ENCODE data around the gene MXD3. TPM values are rescaled to one million over a fixed set of nuclear protein-coding genes. Genes with fewer than 3 reads are reported as not detected.

MXD3 gene
- total and polyA plus RNA-seq, 2 experiments from 2014 or later, result 9.9 to 11.6 TPM

DNA sequence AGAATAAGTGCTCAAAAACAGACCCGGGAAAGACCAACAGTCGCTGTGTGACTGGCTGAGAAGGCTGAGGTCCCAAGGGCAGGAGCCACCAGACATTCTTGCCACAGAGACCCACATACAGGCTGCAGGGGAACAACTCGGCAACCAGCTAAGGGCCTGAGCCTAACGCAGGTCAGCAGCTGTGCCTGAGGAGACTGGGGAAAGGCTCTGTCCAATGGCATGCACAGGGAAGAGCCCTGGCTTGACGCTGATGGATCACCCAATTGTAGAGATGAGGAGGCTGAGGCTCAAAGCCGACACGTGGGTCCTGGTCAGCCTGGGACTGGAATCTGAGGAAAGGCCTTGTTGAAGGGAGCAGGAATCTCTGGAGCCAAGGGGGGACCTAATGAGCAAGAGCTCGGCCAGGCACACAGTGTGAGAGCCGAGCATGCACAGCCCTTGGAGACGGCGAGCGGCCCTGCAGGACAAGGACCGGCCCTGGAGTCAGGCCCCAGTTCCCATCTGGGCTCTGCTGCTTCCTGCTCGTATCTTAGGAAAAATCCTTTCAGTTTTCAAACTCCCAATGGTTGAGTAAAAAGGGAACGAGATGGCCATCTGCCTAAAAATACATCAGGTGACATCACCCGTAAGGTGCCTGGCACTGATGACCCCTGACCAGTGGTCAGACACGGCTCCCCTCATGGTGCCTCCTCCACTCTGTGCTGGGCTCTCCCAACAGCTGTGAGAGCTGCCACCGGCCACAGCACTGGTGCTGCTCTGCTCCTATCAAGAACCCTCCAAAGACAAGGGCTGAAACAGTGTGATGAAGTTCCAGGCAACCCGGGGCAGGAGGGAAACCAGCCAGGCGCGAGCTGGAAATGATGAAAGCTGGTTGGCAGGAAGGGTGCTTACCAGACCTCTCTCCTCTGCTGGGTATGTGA, 23.3 kb upstream of the MXD3 start:
- Mint-ChIP-seq H3K4me1 (peaks cover 23% of the 10 kb centered on the region), H3K27me3 (ENCODE audit: insufficient read depth, low read depth, poor library complexity) (peaks cover 11% of the 10 kb centered on the region), H3K36me3 (ENCODE audit: low read depth) (peaks cover 62% of the 10 kb centered on the region), H3K4me3 (no peak overlapping the region), H3K27ac (0 out of 2 replicates have a peak overlapping the region, but pooled peaks have one; percentile 36), H3K9me3 (no peaks in the 10 kb centered on the region)
- no peaks in the 10 kb centered on the region for H3F3A ChIP-seq (replicated peaks; ENCODE audit: low read depth)
- H4K20me1 ChIP-seq (replicated peaks; ENCODE audit: insufficient read depth), result peaks cover 7% of the 10 kb centered on the region; the same call in 1 of the 2 replicates
- no peak overlapping the region for H3K4me2 ChIP-seq
- peaks cover 5% of the 10 kb centered on the region; the same call in 1 of the 2 replicates for H3K36me3 ChIP-seq (ENCODE audit: insufficient read depth)
- no peaks in the 10 kb centered on the region for H3K9me2 ChIP-seq (ENCODE audit: insufficient read depth)
- no peak overlapping the region for H3K4me3 ChIP-seq
- H3K27me3 ChIP-seq (ENCODE audit: insufficient read depth), result no peaks in the 10 kb centered on the region
- no peak overlapping the region for H3K27ac ChIP-seq (ENCODE audit: low read depth)
- no peak for DNase-seq (ENCODE audit: low spot score)
- peaks cover 5% of the 10 kb centered on the region; the same call in 1 of the 2 replicates for H3K79me2 ChIP-seq (replicated peaks; ENCODE audit: insufficient read depth)
- TF ChIP-seq POLR2AphosphoS5 (IDR thresholded peaks at IDR 0.05; ENCODE audit: low read depth) (no peak), EZH2 (IDR thresholded peaks at IDR 0.05; ENCODE audit: low read depth, unreplicated experiment) (no peak), STAT1 (IDR thresholded peaks at IDR 0.05; ENCODE audit: unreplicated experiment) (no peak), CREB1 (CRISPR knock-in tag; IDR thresholded peaks at IDR 0.05; ENCODE audit: low read depth) (no peak), JUNB (IDR thresholded peaks at IDR 0.05; ENCODE audit: unreplicated experiment) (no peak), ZNF331 (CRISPR knock-in tag; IDR thresholded peaks at IDR 0.05; ENCODE audit: low read depth) (no peak), ZNF114 (CRISPR knock-in tag; IDR thresholded peaks at IDR 0.05) (no peak), NANOG (IDR thresholded peaks at IDR 0.05; ENCODE audit: borderline replicate concordance) (no peak)
- TF ChIP-seq, protein P1, sequence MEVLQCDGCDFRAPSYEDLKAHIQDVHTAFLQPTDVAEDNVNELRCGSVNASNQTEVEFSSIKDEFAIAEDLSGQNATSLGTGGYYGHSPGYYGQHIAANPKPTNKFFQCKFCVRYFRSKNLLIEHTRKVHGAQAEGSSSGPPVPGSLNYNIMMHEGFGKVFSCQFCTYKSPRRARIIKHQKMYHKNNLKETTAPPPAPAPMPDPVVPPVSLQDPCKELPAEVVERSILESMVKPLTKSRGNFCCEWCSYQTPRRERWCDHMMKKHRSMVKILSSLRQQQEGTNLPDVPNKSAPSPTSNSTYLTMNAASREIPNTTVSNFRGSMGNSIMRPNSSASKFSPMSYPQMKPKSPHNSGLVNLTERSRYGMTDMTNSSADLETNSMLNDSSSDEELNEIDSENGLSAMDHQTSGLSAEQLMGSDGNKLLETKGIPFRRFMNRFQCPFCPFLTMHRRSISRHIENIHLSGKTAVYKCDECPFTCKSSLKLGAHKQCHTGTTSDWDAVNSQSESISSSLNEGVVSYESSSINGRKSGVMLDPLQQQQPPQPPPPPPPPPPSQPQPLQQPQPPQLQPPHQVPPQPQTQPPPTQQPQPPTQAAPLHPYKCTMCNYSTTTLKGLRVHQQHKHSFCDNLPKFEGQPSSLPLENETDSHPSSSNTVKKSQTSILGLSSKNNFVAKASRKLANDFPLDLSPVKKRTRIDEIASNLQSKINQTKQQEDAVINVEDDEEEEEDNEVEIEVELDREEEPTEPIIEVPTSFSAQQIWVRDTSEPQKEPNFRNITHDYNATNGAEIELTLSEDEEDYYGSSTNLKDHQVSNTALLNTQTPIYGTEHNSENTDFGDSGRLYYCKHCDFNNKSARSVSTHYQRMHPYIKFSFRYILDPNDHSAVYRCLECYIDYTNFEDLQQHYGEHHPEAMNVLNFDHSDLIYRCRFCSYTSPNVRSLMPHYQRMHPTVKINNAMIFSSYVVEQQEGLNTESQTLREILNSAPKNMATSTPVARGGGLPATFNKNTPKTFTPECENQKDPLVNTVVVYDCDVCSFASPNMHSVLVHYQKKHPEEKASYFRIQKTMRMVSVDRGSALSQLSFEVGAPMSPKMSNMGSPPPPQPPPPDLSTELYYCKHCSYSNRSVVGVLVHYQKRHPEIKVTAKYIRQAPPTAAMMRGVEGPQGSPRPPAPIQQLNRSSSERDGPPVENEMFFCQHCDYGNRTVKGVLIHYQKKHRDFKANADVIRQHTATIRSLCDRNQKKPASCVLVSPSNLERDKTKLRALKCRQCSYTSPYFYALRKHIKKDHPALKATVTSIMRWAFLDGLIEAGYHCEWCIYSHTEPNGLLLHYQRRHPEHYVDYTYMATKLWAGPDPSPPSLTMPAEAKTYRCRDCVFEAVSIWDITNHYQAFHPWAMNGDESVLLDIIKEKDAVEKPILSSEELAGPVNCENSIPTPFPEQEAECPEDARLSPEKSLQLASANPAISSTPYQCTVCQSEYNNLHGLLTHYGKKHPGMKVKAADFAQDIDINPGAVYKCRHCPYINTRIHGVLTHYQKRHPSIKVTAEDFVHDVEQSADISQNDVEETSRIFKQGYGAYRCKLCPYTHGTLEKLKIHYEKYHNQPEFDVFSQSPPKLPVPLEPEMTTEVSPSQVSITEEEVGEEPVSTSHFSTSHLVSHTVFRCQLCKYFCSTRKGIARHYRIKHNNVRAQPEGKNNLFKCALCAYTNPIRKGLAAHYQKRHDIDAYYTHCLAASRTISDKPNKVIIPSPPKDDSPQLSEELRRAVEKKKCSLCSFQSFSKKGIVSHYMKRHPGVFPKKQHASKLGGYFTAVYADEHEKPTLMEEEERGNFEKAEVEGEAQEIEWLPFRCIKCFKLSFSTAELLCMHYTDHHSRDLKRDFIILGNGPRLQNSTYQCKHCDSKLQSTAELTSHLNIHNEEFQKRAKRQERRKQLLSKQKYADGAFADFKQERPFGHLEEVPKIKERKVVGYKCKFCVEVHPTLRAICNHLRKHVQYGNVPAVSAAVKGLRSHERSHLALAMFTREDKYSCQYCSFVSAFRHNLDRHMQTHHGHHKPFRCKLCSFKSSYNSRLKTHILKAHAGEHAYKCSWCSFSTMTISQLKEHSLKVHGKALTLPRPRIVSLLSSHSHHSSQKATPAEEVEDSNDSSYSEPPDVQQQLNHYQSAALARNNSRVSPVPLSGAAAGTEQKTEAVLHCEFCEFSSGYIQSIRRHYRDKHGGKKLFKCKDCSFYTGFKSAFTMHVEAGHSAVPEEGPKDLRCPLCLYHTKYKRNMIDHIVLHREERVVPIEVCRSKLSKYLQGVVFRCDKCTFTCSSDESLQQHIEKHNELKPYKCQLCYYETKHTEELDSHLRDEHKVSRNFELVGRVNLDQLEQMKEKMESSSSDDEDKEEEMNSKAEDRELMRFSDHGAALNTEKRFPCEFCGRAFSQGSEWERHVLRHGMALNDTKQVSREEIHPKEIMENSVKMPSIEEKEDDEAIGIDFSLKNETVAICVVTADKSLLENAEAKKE (CRISPR knock-in tag; IDR thresholded peaks at IDR 0.05), result no peak
- TF ChIP-seq, protein P2, sequence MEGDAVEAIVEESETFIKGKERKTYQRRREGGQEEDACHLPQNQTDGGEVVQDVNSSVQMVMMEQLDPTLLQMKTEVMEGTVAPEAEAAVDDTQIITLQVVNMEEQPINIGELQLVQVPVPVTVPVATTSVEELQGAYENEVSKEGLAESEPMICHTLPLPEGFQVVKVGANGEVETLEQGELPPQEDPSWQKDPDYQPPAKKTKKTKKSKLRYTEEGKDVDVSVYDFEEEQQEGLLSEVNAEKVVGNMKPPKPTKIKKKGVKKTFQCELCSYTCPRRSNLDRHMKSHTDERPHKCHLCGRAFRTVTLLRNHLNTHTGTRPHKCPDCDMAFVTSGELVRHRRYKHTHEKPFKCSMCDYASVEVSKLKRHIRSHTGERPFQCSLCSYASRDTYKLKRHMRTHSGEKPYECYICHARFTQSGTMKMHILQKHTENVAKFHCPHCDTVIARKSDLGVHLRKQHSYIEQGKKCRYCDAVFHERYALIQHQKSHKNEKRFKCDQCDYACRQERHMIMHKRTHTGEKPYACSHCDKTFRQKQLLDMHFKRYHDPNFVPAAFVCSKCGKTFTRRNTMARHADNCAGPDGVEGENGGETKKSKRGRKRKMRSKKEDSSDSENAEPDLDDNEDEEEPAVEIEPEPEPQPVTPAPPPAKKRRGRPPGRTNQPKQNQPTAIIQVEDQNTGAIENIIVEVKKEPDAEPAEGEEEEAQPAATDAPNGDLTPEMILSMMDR (conservative IDR thresholded peaks at IDR 0.05; ENCODE audit: low read depth in 2 of 2), result no peak
- no peaks in the 10 kb centered on the region; the same call in 1 of the 2 replicates for H3K4me1 ChIP-seq (ENCODE audit: insufficient read depth)
- H2AFZ ChIP-seq, result no peak overlapping the region
- ATAC-seq, result no peak

Data from GM23338 (cell line).